Measurements from ENCODE around the gene FPGT. TPM values are rescaled to one million over a fixed set of nuclear protein-coding genes. Genes with fewer than 3 reads are reported as not detected.
"Not testable (repeated sequence)": the region's sequence is repeated elsewhere in the genome, so short reads cannot be mapped to it uniquely, and the experiment has no call there.

Gene FPGT
- total RNA-seq, 6 donors from 2014 or later, result 3.9 to 29.3 (median 15.8) TPM

DNA sequence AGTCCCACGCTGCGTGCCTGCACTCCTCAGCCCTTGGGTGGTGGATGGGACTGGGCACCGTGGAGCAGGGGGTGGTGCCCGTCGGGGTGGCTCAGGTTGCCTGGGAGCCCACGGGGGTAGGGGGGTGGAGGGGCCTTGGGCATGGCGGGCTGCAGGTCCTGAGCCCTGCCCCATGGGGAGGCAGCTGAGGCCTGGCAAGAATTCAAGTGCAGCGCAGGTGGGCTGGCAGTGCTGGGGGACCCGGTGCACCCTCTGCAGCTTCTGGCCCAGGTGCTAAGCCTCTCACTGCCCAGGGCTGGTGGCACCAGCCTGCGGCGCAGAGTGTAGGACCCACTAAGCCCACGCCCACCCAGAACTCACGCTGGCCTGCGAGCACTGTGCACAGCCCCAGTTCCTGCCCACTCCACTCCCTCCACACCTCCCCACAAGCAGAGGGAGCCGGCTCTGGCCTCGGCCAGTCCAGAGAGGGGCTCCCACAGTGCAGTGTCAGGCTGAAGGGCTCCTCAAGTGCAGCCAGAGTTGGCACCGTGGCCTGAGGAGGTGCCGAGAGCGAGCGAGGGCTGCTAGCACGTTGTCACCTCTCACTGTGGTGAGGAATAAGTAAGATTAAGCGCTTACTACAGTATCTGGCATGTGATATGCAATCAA is 50.0 kb downstream of the FPGT start:
- peak in 1 of 2 donors; percentile 65 for DNase-seq
- no peak overlapping the region for H3K27ac ChIP-seq

DNA sequence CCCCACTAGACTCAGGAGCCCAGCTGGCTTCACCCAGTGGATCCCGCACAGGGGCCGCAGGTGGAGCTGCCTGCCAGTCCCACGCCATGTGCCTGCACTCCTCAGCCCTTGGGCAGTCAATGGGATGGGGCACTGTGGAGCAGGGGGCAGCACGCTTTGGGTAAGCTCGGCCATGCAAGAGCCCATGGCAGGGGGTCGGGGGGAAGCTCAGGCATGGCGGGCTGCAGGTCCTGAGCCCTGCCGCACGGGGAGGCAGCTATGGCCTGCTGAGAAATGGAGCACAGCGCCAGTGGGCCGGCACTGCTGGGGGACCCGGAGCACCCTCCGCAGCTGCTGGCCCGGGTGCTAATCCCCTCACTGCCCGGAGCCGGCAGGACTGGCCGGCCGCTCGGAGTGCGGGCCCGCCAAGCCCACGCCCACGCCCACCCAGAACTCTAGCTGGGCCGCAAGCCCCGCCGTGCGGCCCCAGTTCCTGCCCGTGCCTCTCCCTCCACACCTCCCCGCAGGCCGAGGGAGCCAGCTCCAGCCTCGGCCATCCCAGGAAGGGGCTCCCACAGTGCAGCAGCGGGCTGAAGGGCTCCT is 55.3 kb downstream of the FPGT start:
- 87 to 92% methylated on average over 2 to 20 of the region's 32 CpGs for WGBS, 2 donors
- not testable (repeated sequence) for H3K27me3 ChIP-seq; ATAC-seq (ENCODE audit: low FRiP score in 2 of 2); H3K4me1 ChIP-seq; H3K36me3 ChIP-seq; H3K27ac ChIP-seq; H3K4me3 ChIP-seq; H3K9me3 ChIP-seq
- peak in 1 of 2 donors; percentile 68 for DNase-seq

More for the DNA sequence above, 50.0 kb downstream of the FPGT start:
- H3K27me3 ChIP-seq, result no peaks in the 10 kb centered on the region
- no peaks in the 10 kb centered on the region for H3K36me3 ChIP-seq
- TF ChIP-seq, protein P1, sequence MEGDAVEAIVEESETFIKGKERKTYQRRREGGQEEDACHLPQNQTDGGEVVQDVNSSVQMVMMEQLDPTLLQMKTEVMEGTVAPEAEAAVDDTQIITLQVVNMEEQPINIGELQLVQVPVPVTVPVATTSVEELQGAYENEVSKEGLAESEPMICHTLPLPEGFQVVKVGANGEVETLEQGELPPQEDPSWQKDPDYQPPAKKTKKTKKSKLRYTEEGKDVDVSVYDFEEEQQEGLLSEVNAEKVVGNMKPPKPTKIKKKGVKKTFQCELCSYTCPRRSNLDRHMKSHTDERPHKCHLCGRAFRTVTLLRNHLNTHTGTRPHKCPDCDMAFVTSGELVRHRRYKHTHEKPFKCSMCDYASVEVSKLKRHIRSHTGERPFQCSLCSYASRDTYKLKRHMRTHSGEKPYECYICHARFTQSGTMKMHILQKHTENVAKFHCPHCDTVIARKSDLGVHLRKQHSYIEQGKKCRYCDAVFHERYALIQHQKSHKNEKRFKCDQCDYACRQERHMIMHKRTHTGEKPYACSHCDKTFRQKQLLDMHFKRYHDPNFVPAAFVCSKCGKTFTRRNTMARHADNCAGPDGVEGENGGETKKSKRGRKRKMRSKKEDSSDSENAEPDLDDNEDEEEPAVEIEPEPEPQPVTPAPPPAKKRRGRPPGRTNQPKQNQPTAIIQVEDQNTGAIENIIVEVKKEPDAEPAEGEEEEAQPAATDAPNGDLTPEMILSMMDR (IDR thresholded peaks at IDR 0.05), result no peak
- TF ChIP-seq POLR2A (IDR thresholded peaks at IDR 0.05) (no peak), POLR2AphosphoS5 (IDR thresholded peaks at IDR 0.05) (no peak), EP300 (IDR thresholded peaks at IDR 0.05) (no peak)
- H3K9me3 ChIP-seq, result peaks cover 0 to 8% (median 0%) of the 10 kb centered on the region in 4 donors
- peak in 1 of 2 donors; percentile 46 for ATAC-seq (ENCODE audit: low FRiP score in 2 of 2)
- 90 to 92% methylated on average over 11 to 16 of the region's 22 CpGs for WGBS, 2 donors
- peaks cover 0 to 3% (median 0%) of the 10 kb centered on the region in 4 donors for H3K4me1 ChIP-seq
- no peak overlapping the region for H3K4me3 ChIP-seq

Other genes starting within 250 kb of the FPGT start
- under 1 TPM in 3 of 6 donors, not detected in 3; 0.30 to 0.84 (median 0.31) TPM for gene LRRIQ3, start 66 bp upstream of the FPGT start, total RNA-seq
- gene TNNI3K, start 37.1 kb downstream of the FPGT start, total RNA-seq, result 1 to 10 TPM in 3 of 6 donors, under 1 TPM in 2, not detected in 1; 0.72 to 2.8 (median 2.1) TPM

Measured in upper lobe of left lung (tissue), 6 donors.